HUDEP-2 (cell line): Measurements from ENCODE around the gene SAMD15.
"Not testable (repeated sequence)": the region's sequence is repeated elsewhere in the genome, so short reads cannot be mapped to it uniquely, and the experiment has no call there.

ENCODE experiments used
- DNase-seq, 76 experiments: peaks; one replicate each; lab custom pipeline; 2025; ENCODE audit not compliant: unreplicated experiment in 76 of 76; lab: John Stamatoyannopoulos, UW

The SAMD15 gene

GRCh38 chr14:77376771-77377501 is at the start of gene SAMD15, which contains the start of gene TMED8:
Gene SAMD15 (plus strand): TSS chr14:77377379. CDS start chr14:77377419, 40 bp downstream.
Gene TMED8 (minus strand): TSS chr14:77377094. CDS start chr14:77377053, 41 bp downstream.
- peak in 73 of 76 experiments; percentile 17 to 88 (median 69) for DNase-seq

GRCh38 chr14:77329872-77330271 is 47.3 kb upstream of the SAMD15 start:
- DNase-seq = no peak

GRCh38 chr14:77335576-77335975 is 41.6 kb upstream of the SAMD15 start:
- DNase-seq = no peak

- not testable (repeated sequence) for DNase-seq
Observed at GRCh38 chr14:77337255-77337654, 39.9 kb upstream of the SAMD15 start.

- DNase-seq = no peak
Observed at GRCh38 chr14:77337880-77338279, 39.3 kb upstream of the SAMD15 start.

- no peak for DNase-seq
Observed at GRCh38 chr14:77338302-77338701, 38.9 kb upstream of the SAMD15 start.

- no peak for DNase-seq
Observed at GRCh38 chr14:77339407-77339806, 37.8 kb upstream of the SAMD15 start.

- no peak for DNase-seq
Observed at GRCh38 chr14:77340389-77340788, 36.8 kb upstream of the SAMD15 start.

- DNase-seq = no peak
Observed at GRCh38 chr14:77342726-77343397, 34.3 kb upstream of the SAMD15 start.

- DNase-seq = no peak
Observed at GRCh38 chr14:77343662-77344061, 33.5 kb upstream of the SAMD15 start.

- no peak for DNase-seq
Observed at GRCh38 chr14:77344377-77344996, 32.7 kb upstream of the SAMD15 start.

GRCh38 chr14:77346495-77346894 is 30.7 kb upstream of the SAMD15 start:
- DNase-seq = no peak

- no peak for DNase-seq
Observed at GRCh38 chr14:77347751-77348150, 29.4 kb upstream of the SAMD15 start.

- DNase-seq = no peak
Observed at GRCh38 chr14:77353469-77354141, 23.6 kb upstream of the SAMD15 start.

GRCh38 chr14:77355811-77356210 is 21.4 kb upstream of the SAMD15 start:
- DNase-seq = no peak

GRCh38 chr14:77356899-77357298 is 20.3 kb upstream of the SAMD15 start:
- DNase-seq = no peak

GRCh38 chr14:77359626-77360025 is 17.6 kb upstream of the SAMD15 start:
- DNase-seq = no peak

GRCh38 chr14:77364146-77364545 is 13.0 kb upstream of the SAMD15 start:
- no peak for DNase-seq

GRCh38 chr14:77369285-77369684 is 7.9 kb upstream of the SAMD15 start:
- no peak for DNase-seq

GRCh38 chr14:77372304-77372841 is 4.8 kb upstream of the SAMD15 start:
- no peak for DNase-seq
